H1 (cell line): ENCODE results near the gene SSTR5. TPM values are rescaled to one million over a fixed set of nuclear protein-coding genes. Genes with fewer than 3 reads are reported as not detected.

Experiments used
- CTCF ChIA-PET: fragments of 300-600 bp; sonication (Branson Sonifier 250); formaldehyde crosslinking; loops from one replicate; lab custom pipeline; 2021; ENCODE audit not compliant: partially characterized antibody; lab: Charles Lee
- POLR2A ChIA-PET: fragments of 300-600 bp; sonication (Branson Sonifier 250); formaldehyde crosslinking; loops from one replicate; lab custom pipeline; 2021; ENCODE audit warnings: inconsistent platforms; ENCODE audit not compliant: partially characterized antibody; lab: Charles Lee
- DNase-seq, 2 experiments: peaks; one replicate each; pipeline versions ENCODE4 v3.0.0 to v3.0.0-alpha.2; 2010 to 2022; ENCODE audit warnings: low spot score in 2 of 2, low read depth in 1 of 2, mixed read lengths in 1 of 2
- FAIRE-seq: peaks from 2 replicates; lab custom pipeline; 2011; peaks lifted over from hg19 to GRCh38; lab: Jason Lieb, UNC
- H2AFZ ChIP-seq: 2 replicates; pipeline ENCODE4 v1.8.1; 2012; ENCODE audit warnings: low read length, inconsistent platforms
- H2AK5ac ChIP-seq: 2 replicates; pipeline ENCODE4 v1.6.1; 2013; ENCODE audit warnings: low read depth, low read length
- H2BK120ac ChIP-seq: replicated peaks from 2 replicates; pipeline ENCODE3; 2013; ENCODE audit warnings: low read depth, low read length, inconsistent platforms
- H2BK12ac ChIP-seq: 2 replicates; pipeline ENCODE4 v1.6.1; 2013; ENCODE audit warnings: low read depth, low read length
- H2BK15ac ChIP-seq: 2 replicates; pipeline ENCODE4 v1.6.1; 2013; ENCODE audit warnings: low read length
- H2BK20ac ChIP-seq: 2 replicates; pipeline ENCODE4 v1.6.1; 2013; ENCODE audit warnings: low read length
- H2BK5ac ChIP-seq: 2 replicates; pipeline ENCODE4 v1.6.1; 2013; ENCODE audit warnings: low read depth, low read length
- H3K14ac ChIP-seq: 2 replicates; pipeline ENCODE4 v1.6.1; 2013; ENCODE audit warnings: inconsistent platforms; ENCODE audit not compliant: insufficient read length
- H3K18ac ChIP-seq: 2 replicates; pipeline ENCODE4 v1.6.1; 2013; ENCODE audit warnings: low read length; ENCODE audit errors: extremely low read depth
- H3K23ac ChIP-seq: 2 replicates; pipeline ENCODE4 v1.6.1; 2013; ENCODE audit warnings: inconsistent platforms; ENCODE audit not compliant: insufficient read length
- H3K23me2 ChIP-seq: 2 replicates; pipeline ENCODE4 v1.6.1; 2013; ENCODE audit warnings: low read depth, low read length
- H3K27ac ChIP-seq: 2 replicates; pipeline ENCODE4 v1.6.1; 2011; ENCODE audit warnings: low read depth, low read length, inconsistent platforms
- H3K27me3 ChIP-seq, 4 experiments: replicated peaks in 1 of 4; 1 replicate in 1 of 4; 2 replicates in 3 of 4; pipeline versions ENCODE4 v1.6.1 to v1.8.1; 2011 to 2013; ENCODE audit warnings: low read length in 3 of 4, mild to moderate bottlenecking in 3 of 4, inconsistent platforms in 2 of 4, mixed read lengths in 2 of 4, moderate library complexity in 1 of 4; ENCODE audit not compliant: control insufficient read depth in 3 of 4, insufficient read depth in 3 of 4; ENCODE audit errors: extremely low read depth in 1 of 4
- H3K36me3 ChIP-seq, 4 experiments: 2 replicates each; pipeline versions ENCODE4 v1.6.1 to v1.8.1; 2011 to 2013; ENCODE audit warnings: mild to moderate bottlenecking in 4 of 4, low read length in 3 of 4, moderate library complexity in 2 of 4, control low read depth in 1 of 4, inconsistent platforms in 1 of 4; ENCODE audit not compliant: insufficient read depth in 4 of 4, control insufficient read depth in 2 of 4
- H3K4ac ChIP-seq: replicated peaks from 2 replicates; pipeline ENCODE3; 2013; ENCODE audit warnings: low read length, low read depth, mixed read lengths, inconsistent platforms; ENCODE audit not compliant: insufficient read length
- H3K4me1 ChIP-seq, 4 experiments: replicated peaks in 1 of 4; 1 replicate in 1 of 4; 2 replicates in 3 of 4; pipeline versions ENCODE4 v1.6.1 to v1.8.1; 2011 to 2013; ENCODE audit warnings: low read length in 3 of 4, inconsistent platforms in 2 of 4, mixed read lengths in 1 of 4; ENCODE audit not compliant: insufficient read depth in 4 of 4, control insufficient read depth in 3 of 4
- H3K4me2 ChIP-seq, 2 experiments: 2 replicates each; pipeline versions ENCODE4 v1.6.1 to v1.8.1; 2011 to 2013; ENCODE audit warnings: low read depth in 2 of 2, low read length in 2 of 2, control low read depth in 1 of 2, inconsistent platforms in 1 of 2, mild to moderate bottlenecking in 1 of 2; ENCODE audit not compliant: insufficient read depth in 1 of 2
- H3K4me3 ChIP-seq, 4 experiments: fragments of 200-600, 300-600 bp in 1 of 4; sonication (generic), shearing (Covaris generic), sonication (Bioruptor Twin) in 1 of 4; 2 replicates each; pipeline versions ENCODE4 v1.5.1 to v1.8.1; 2011 to 2016; ENCODE audit warnings: low read length in 4 of 4, low read depth in 3 of 4, control low read depth in 2 of 4, inconsistent platforms in 2 of 4, mild to moderate bottlenecking in 2 of 4, mixed read lengths in 1 of 4, moderate library complexity in 1 of 4; ENCODE audit not compliant: insufficient read depth in 2 of 4; ENCODE audit errors: extremely low read depth in 1 of 4
- H3K56ac ChIP-seq: replicated peaks from 2 replicates; pipeline ENCODE3; 2013; ENCODE audit warnings: low read depth, mild to moderate bottlenecking, mixed read lengths, low read length, inconsistent platforms; ENCODE audit not compliant: insufficient read length
- H3K79me1 ChIP-seq: 2 replicates; pipeline ENCODE4 v1.6.1; 2013; ENCODE audit warnings: low read depth, low read length, control low read depth
- H3K79me2 ChIP-seq, 2 experiments: 2 replicates each; pipeline versions ENCODE4 v1.6.1 to v1.8.1; 2012 to 2013; ENCODE audit warnings: low read length in 2 of 2, mild to moderate bottlenecking in 2 of 2, inconsistent platforms in 1 of 2; ENCODE audit not compliant: insufficient read depth in 2 of 2, control insufficient read depth in 1 of 2
- H3K9ac ChIP-seq, 4 experiments: replicated peaks in 1 of 4; 1 replicate in 1 of 4; 2 replicates in 3 of 4; pipeline versions ENCODE4 v1.6.1 to v1.8.1; 2011 to 2013; ENCODE audit warnings: low read depth in 3 of 4, low read length in 3 of 4, control low read depth in 2 of 4, mild to moderate bottlenecking in 2 of 4, moderate library complexity in 2 of 4, inconsistent platforms in 1 of 4; ENCODE audit errors: extremely low read depth in 1 of 4
- H3K9me3 ChIP-seq, 2 experiments: 2 replicates each; pipeline versions ENCODE4 v1.6.1 to v1.8.1; 2012 to 2013; ENCODE audit warnings: mild to moderate bottlenecking in 2 of 2, moderate library complexity in 2 of 2, control low read depth in 1 of 2, inconsistent platforms in 1 of 2, low read depth in 1 of 2, low read length in 1 of 2, mixed read lengths in 1 of 2; ENCODE audit not compliant: insufficient read depth in 2 of 2
- H4K20me1 ChIP-seq, 2 experiments: replicated peaks in 1 of 2; 2 replicates each; pipeline versions ENCODE3 to v1.8.1; 2011 to 2013; ENCODE audit warnings: inconsistent platforms in 2 of 2, low read length in 2 of 2, mild to moderate bottlenecking in 1 of 2; ENCODE audit not compliant: insufficient read depth in 2 of 2, control insufficient read depth in 1 of 2
- H4K5ac ChIP-seq: 2 replicates; pipeline ENCODE4 v1.6.1; 2013; ENCODE audit warnings: low read length, low read depth, mixed read lengths, inconsistent platforms; ENCODE audit not compliant: insufficient read length
- H4K8ac ChIP-seq: 2 replicates; pipeline ENCODE4 v1.8.0; 2013; ENCODE audit warnings: mild to moderate bottlenecking, moderate library complexity, low read length, inconsistent platforms; ENCODE audit not compliant: insufficient read depth; ENCODE audit errors: extremely low read depth
- H4K91ac ChIP-seq: replicated peaks from 2 replicates; pipeline ENCODE3; 2013; ENCODE audit warnings: low read length, mixed read lengths, inconsistent platforms; ENCODE audit not compliant: insufficient read length
- BCL11A ChIP-seq, 2 experiments: IDR thresholded peaks; one replicate each; pipeline ENCODE4 v1.6.1; 2011; ENCODE audit warnings: low read depth in 2 of 2, low read length in 2 of 2, mild to moderate bottlenecking in 2 of 2
- JUN ChIP-seq: IDR thresholded peaks from 2 replicates; pipeline ENCODE4 v1.6.1; 2011; ENCODE audit warnings: low read depth, mild to moderate bottlenecking, improper control_type of control experiment, low read length
- JUND ChIP-seq: IDR thresholded peaks from 2 replicates; pipeline ENCODE4 v1.6.1; 2011; ENCODE audit warnings: mild to moderate bottlenecking, improper control_type of control experiment, low read length
- NRF1 ChIP-seq: IDR thresholded peaks from 2 replicates; pipeline ENCODE4 v1.6.1; 2011; ENCODE audit warnings: mild to moderate bottlenecking, low read depth, low read length, improper control_type of control experiment
- PHF8 ChIP-seq: fragments of 200-600 bp; sonication (generic); conservative IDR thresholded peaks from 2 replicates; pipeline ENCODE4 v1.7.1; 2012; ENCODE audit warnings: low read depth, mild to moderate bottlenecking, inconsistent platforms, low read length, moderate library complexity
- SP1 ChIP-seq: IDR thresholded peaks from 2 replicates; pipeline ENCODE4 v1.6.1; 2011; ENCODE audit warnings: low read depth, low read length
- ZNF274 ChIP-seq: IDR thresholded peaks from 2 replicates; pipeline ENCODE4 v1.7.0; 2012; ENCODE audit warnings: low read length, borderline replicate concordance; ENCODE audit errors: extremely low read depth
- WGBS, 2 experiments: shearing (Covaris generic) in 1 of 2; methylation state at CpG; one replicate each; pipeline versions ENCODE4 v1.1.6 to v1.1.7; 2013 to 2015; ENCODE audit warnings: low lambda C conversion rate in 2 of 2, mixed read lengths in 2 of 2, inconsistent platforms in 1 of 2, low coverage in 1 of 2, missing lambda C conversion rate in 1 of 2; ENCODE audit not compliant: insufficient replicate concordance in 2 of 2, insufficient coverage in 1 of 2, insufficient read length in 1 of 2; ENCODE audit errors: extremely low coverage in 1 of 2, missing lambda C conversion rate in 1 of 2; 5-methylcytosine and 5-hydroxymethylcytosine counted together
- polyA plus RNA-seq, 7 experiments: library from polyadenylated mRNA; depleted of rRNA in 3 of 7; stranded (reverse) in 5 of 7; unstranded in 2 of 7; fragments of >200 nt in 5 of 7; fragments of 200-250 nt in 2 of 7; gene quantifications; 1 replicate in 5 of 7; 2 replicates in 1 of 7; 4 replicates in 1 of 7; pipeline versions ENCODE4 v1.2.1 to v1.2.3, GENCODE V29; 2011 to 2013; ENCODE audit warnings: missing spikeins in 2 of 7, mixed read lengths in 2 of 7
- total RNA-seq: library from RNA; stranded (reverse); fragmentation: NEBNext Ultra II Directional; extraction: Animal tissue kit (Norgen Biotek cat#: 25700); gene quantifications from 2 replicates; pipeline ENCODE4 v1.2.1, GENCODE V29; 2021

The SSTR5 gene
- total and polyA plus RNA-seq, 2 of the 8 experiments (the other 6 are each of a cell fraction or from before 2014, with no cell fraction given): 0.56 to 0.60 TPM

DNA sequence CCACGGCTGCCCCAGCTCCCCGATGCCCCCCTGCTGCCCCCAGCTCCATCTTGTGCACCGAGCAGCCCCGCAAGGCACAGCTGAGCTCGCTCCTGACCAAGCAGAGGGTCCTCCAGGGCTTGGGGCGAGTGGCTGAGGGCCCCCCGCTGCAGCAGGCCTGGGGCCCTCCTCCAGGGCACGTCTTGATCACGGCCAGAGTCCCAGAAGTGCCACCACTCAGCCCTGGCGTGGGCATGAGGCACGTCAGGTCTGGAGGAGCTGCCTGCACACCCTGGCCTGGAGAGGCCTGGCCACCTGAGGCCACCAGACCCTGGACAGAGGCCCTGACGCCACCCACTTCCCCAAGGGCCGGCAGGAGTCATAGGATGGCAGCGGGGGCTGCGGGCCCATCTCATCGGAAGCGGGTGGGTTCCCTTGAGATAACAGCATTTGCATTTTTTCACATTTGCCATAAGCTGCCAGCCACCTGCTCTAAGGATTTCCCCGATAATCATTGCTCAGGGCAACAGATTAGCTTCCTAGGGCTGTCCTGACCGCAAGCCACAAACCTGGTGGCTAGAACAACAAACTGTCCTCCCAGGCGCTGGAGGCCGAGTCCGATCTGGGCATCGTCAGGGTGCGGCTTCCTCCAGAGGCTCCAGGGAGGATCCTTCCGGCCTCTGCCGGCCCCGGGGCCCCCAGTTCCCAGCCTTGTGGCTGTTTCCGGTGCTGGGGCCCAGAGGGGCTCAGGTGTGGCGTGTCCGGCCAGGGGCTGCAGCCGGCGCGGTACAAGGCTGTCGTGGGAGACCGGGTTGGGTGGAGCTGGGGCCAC is 47.4 kb downstream of the SSTR5 start:
- 93% methylated on average over 26 of the region's 35 CpGs; no CpG with 5 or more reads in 1 of the 2 experiments for WGBS, 2 experiments
- peaks cover 0 to 3% (median 0%) of the 10 kb centered on the region in 4 experiments; a peak in 2 of 7 replicates for H3K4me1 ChIP-seq
- no peak overlapping the region for H2BK120ac ChIP-seq
- H2BK5ac ChIP-seq: no peak overlapping the region
- TF ChIP-seq BCL11A (IDR thresholded peaks at IDR 0.05; ENCODE audit: low read depth in 2 of 2, low read length in 2 of 2) (no peak), JUN (no peak), NRF1 (no peak), JUND (no peak), SP1 (no peak), PHF8 (no peak), ZNF274 (no peak)
- H3K79me1 ChIP-seq: no peaks in the 10 kb centered on the region
- H4K91ac ChIP-seq: no peak overlapping the region
- no peak overlapping the region for H3K4me2 ChIP-seq
- no peaks in the 10 kb centered on the region for H3K27me3 ChIP-seq
- no peaks in the 10 kb centered on the region for H3K79me2 ChIP-seq
- no peak overlapping the region for H3K4ac ChIP-seq
- H3K23me2 ChIP-seq: no peaks in the 10 kb centered on the region
- no peak overlapping the region for H3K14ac ChIP-seq
- H2AK5ac ChIP-seq: no peak overlapping the region
- H4K8ac ChIP-seq: no peak overlapping the region
- H3K9me3 ChIP-seq: no peaks in the 10 kb centered on the region
- H4K5ac ChIP-seq: no peak overlapping the region
- H2AFZ ChIP-seq: no peak overlapping the region
- POLR2A ChIA-PET: no interaction called here
- H3K56ac ChIP-seq: peak overlapping the region; percentile 16
- no peak overlapping the region for H3K9ac ChIP-seq
- H3K23ac ChIP-seq: no peak overlapping the region
- H3K4me3 ChIP-seq: no peak overlapping the region
- no peak overlapping the region for H3K18ac ChIP-seq
- no peaks in the 10 kb centered on the region for H3K36me3 ChIP-seq
- peaks cover 0 to 1% of the 10 kb centered on the region in 2 experiments for H4K20me1 ChIP-seq
- H2BK15ac ChIP-seq: no peak overlapping the region
- H2BK20ac ChIP-seq: no peak overlapping the region
- FAIRE-seq (no peak), DNase-seq (no peak)
- H3K27ac ChIP-seq: no peak overlapping the region
- no peak overlapping the region for H2BK12ac ChIP-seq
- CTCF ChIA-PET: interaction anchor here (0.7 to 1.4 kb wide), 6 partner anchors 17 to 728 kb away, joined by 3 to 4 read pairs (median 3); no protein-coding TSS in a partner anchor
